NCI-H2107 treated with DMSO at 0.1 percent for 48 hours (cell line): ENCODE measurements around the gene CELA2B.

Experiments
- DNase-seq: peaks from one replicate; lab custom pipeline; 2025; ENCODE audit not compliant: unreplicated experiment; lab: John Stamatoyannopoulos, UW

The CELA2B gene

GRCh38 chr1:15524021-15524282, 48.0 kb downstream of the CELA2B start, which contains the start of gene CASP9:
Gene CASP9 (minus strand): TSS chr1:15524215. CDS start chr1:15524200, 15 bp downstream.
- DNase-seq, result peak; percentile 50

GRCh38 chr1:15524283-15525049, 48.6 kb downstream of the CELA2B start:
- peak; percentile 86 for DNase-seq

GRCh38 chr1:15525050-15526020, 49.4 kb downstream of the CELA2B start:
- peak; percentile 94 for DNase-seq

- DNase-seq, result no peak
These were observed 50.2 kb downstream of the CELA2B start for GRCh38 chr1:15526021-15526489.

- peak; percentile 98 for DNase-seq
These were observed 50.8 kb downstream of the CELA2B start, which contains the start of gene DNAJC16 for GRCh38 chr1:15526490-15527339. Gene DNAJC16 (plus strand): TSS chr1:15526848. CDS start chr1:15529106, 2,258 bp downstream.

- DNase-seq, result no peak
These were observed 55.1 kb downstream of the CELA2B start for GRCh38 chr1:15531003-15531402.

- DNase-seq, result no peak
These were observed 55.8 kb downstream of the CELA2B start for GRCh38 chr1:15531682-15532081.

- DNase-seq, result peak; percentile 2
These were observed 62.9 kb downstream of the CELA2B start for GRCh38 chr1:15538771-15539170.

GRCh38 chr1:15540186-15540585, 64.3 kb downstream of the CELA2B start:
- no peak for DNase-seq
